ENCODE data around the gene ZFP92. TPM values are rescaled to one million over a fixed set of nuclear protein-coding genes. Genes with fewer than 3 reads are reported as not detected.

The ZFP92 gene
- total RNA-seq, 1 experiment from 2014 or later, result not detected

- DNase-seq (ENCODE audit: low read depth), result no peak
Measured at GRCh38 chrX:153455571-153455970, 44.3 kb downstream of the ZFP92 start.

- no peak for DNase-seq (ENCODE audit: low read depth)
Measured at GRCh38 chrX:153456161-153456560, 44.9 kb downstream of the ZFP92 start.

- DNase-seq (ENCODE audit: low read depth), result no peak
Measured at GRCh38 chrX:153456704-153457103, 45.4 kb downstream of the ZFP92 start.

GRCh38 chrX:153457136-153457825 lies 46.0 kb downstream of the ZFP92 start:
- DNase-seq (ENCODE audit: low read depth), result no peak

GRCh38 chrX:153457827-153458466 lies 46.7 kb downstream of the ZFP92 start:
- no peak for DNase-seq (ENCODE audit: low read depth)

- DNase-seq (ENCODE audit: low read depth), result no peak
Measured at GRCh38 chrX:153458476-153458875, 47.2 kb downstream of the ZFP92 start.

- DNase-seq (ENCODE audit: low read depth), result peak; percentile 5
Measured at GRCh38 chrX:153459986-153460385, 48.7 kb downstream of the ZFP92 start.

GRCh38 chrX:153460826-153461225 lies 49.6 kb downstream of the ZFP92 start:
- DNase-seq (ENCODE audit: low read depth), result peak; percentile 17

Other genes with a start within 250 kb of the ZFP92 start
- 0.36 and 0.78 TPM in 2 replicates for gene MAGEA1, start 232.2 kb upstream of the ZFP92 start, total RNA-seq (2014; rRNA removed; shearing (Covaris generic))
- gene PNMA6F, start 89.7 kb upstream of the ZFP92 start, total RNA-seq (2014; rRNA removed; shearing (Covaris generic)), result not detected in 2 replicates
- 1.8 and 2.1 TPM in 2 replicates for gene ZNF275, start 77.3 kb upstream of the ZFP92 start, total RNA-seq (2014; rRNA removed; shearing (Covaris generic))
- gene PNMA6E, start 10.1 kb upstream of the ZFP92 start, total RNA-seq (2014; rRNA removed; shearing (Covaris generic)), result not detected in 2 replicates
- gene TREX2, start 34.6 kb downstream of the ZFP92 start, total RNA-seq (2014; rRNA removed; shearing (Covaris generic)), result not detected in 2 replicates
- gene HAUS7, start 59.1 kb downstream of the ZFP92 start, total RNA-seq (2014; rRNA removed; shearing (Covaris generic)), result 21.3 and 29.6 TPM in 2 replicates
- 6.6 and 6.8 TPM in 2 replicates for gene BGN, start 83.5 kb downstream of the ZFP92 start, total RNA-seq (2014; rRNA removed; shearing (Covaris generic))
- gene ATP2B3, start 106.2 kb downstream of the ZFP92 start, total RNA-seq (2014; rRNA removed; shearing (Covaris generic)), result not detected in 2 replicates
- gene CCNQ, start 187.7 kb downstream of the ZFP92 start, total RNA-seq (2014; rRNA removed; shearing (Covaris generic)), result 27.2 and 28.1 TPM in 2 replicates
- 0.20 TPM in 1 of 2 replicates, not detected in the other for gene DUSP9, start 235.7 kb downstream of the ZFP92 start, total RNA-seq (2014; rRNA removed; shearing (Covaris generic))

All from RPMI7951 (cell line).